ENCODE data around the gene TBCD.

GRCh38 chr17:82962163-82962720, 210.4 kb downstream of the TBCD start:
- TF ChIP-seq CTCF (IDR thresholded peaks at IDR 0.05; ENCODE audit: low read length) (no peak), EZH2 (optimal IDR thresholded peaks at IDR 0.05; ENCODE audit: low read depth, low read length) (no peak), EZH2phosphoT487 (IDR thresholded peaks at IDR 0.05; ENCODE audit: low read length) (0 out of 2 replicates have a peak, but pooled peaks have one; percentile 24)
